Neural cell (in vitro differentiated cells): ENCODE measurements around the gene MIA2. TPM values are rescaled to one million over a fixed set of nuclear protein-coding genes. Genes with fewer than 3 reads are reported as not detected.
"Not testable (repeated sequence)": the region's sequence is repeated elsewhere in the genome, so short reads cannot be mapped to it uniquely, and the experiment has no call there.

Experiments used
- H2AFZ ChIP-seq: fragments of 200-600, 300-800 bp; sonication (generic), shearing (Covaris generic); 2 replicates; pipeline ENCODE4 v1.6.0; 2014; ENCODE audit warnings: low read depth, mild to moderate bottlenecking, antibody characterized with exemption, low read length, moderate library complexity
- H3F3A ChIP-seq: fragments of 200-600 bp; shearing (Covaris generic); 2 replicates; pipeline ENCODE4 v1.6.1; 2016; ENCODE audit warnings: mild to moderate bottlenecking, moderate library complexity, mixed read lengths, antibody characterized with exemption, low read length; ENCODE audit not compliant: insufficient read depth, poor library complexity, severe bottlenecking
- H3K27ac ChIP-seq: fragments of 200-600, 300-800 bp; sonication (generic), shearing (Covaris generic); 2 replicates; pipeline ENCODE4 v1.5.1; 2014; ENCODE audit warnings: mild to moderate bottlenecking, low read length, moderate library complexity
- H3K27me3 ChIP-seq: fragments of 300-800, 200-600 bp; sonication (generic), shearing (Covaris generic); 2 replicates; pipeline ENCODE4 v1.6.0; 2014; ENCODE audit warnings: mild to moderate bottlenecking, low read depth, low read length, moderate library complexity; ENCODE audit not compliant: insufficient read depth
- H3K36me3 ChIP-seq: fragments of 300-800, 200-600 bp; sonication (generic), shearing (Covaris generic); 2 replicates; pipeline ENCODE4 v1.5.1; 2014; ENCODE audit warnings: mild to moderate bottlenecking, antibody characterized with exemption, low read length, moderate library complexity; ENCODE audit not compliant: insufficient read depth
- H3K4me2 ChIP-seq: fragments of 300-800, 200-600 bp; sonication (generic), shearing (Covaris generic); 2 replicates; pipeline ENCODE4 v1.6.0; 2014; ENCODE audit warnings: mild to moderate bottlenecking, low read length
- H3K4me3 ChIP-seq: fragments of 300-800, 200-600 bp; sonication (generic), shearing (Covaris generic); 2 replicates; pipeline ENCODE4 v1.5.1; 2014; ENCODE audit warnings: mild to moderate bottlenecking, low read length, moderate library complexity
- H3K79me2 ChIP-seq: fragments of 200-600 bp; shearing (Covaris generic); replicated peaks from 2 replicates; pipeline ENCODE4 v1.6.0; 2014; ENCODE audit warnings: mild to moderate bottlenecking, low read length, moderate library complexity; ENCODE audit not compliant: insufficient read depth
- H3K9ac ChIP-seq: fragments of 300-800, 200-600 bp; sonication (generic), shearing (Covaris generic); 2 replicates; pipeline ENCODE4 v1.6.1; 2016; ENCODE audit warnings: mild to moderate bottlenecking, low read length, mixed read lengths
- H3K9me2 ChIP-seq: fragments of 200-600 bp; shearing (Covaris generic); 2 replicates; pipeline ENCODE4 v1.6.1; 2016; ENCODE audit warnings: mild to moderate bottlenecking, low read length, mixed read lengths; ENCODE audit not compliant: insufficient read depth
- H3K9me3 ChIP-seq: fragments of 200-600, 300-800 bp; sonication (generic), shearing (Covaris generic); 2 replicates; pipeline ENCODE4 v1.6.1; 2016; ENCODE audit warnings: mild to moderate bottlenecking, mixed run types, low read length, moderate library complexity, mixed read lengths
- H4K20me1 ChIP-seq: fragments of 200-600 bp; shearing (Covaris generic); 2 replicates; pipeline ENCODE4 v1.6.1; 2016; ENCODE audit warnings: mild to moderate bottlenecking, mixed run types; ENCODE audit not compliant: insufficient read depth
- EP300 ChIP-seq: fragments of 450-650 bp; conservative IDR thresholded peaks from 2 replicates; pipeline ENCODE4 v1.6.1; 2014; ENCODE audit warnings: antibody characterized with exemption, mild to moderate bottlenecking, moderate library complexity; ENCODE audit not compliant: poor library complexity, severe bottlenecking
- EZH2 ChIP-seq: fragments of 200-600, 300-800 bp; shearing (Covaris generic), sonication (generic); IDR thresholded peaks from 2 replicates; pipeline ENCODE4 v1.6.1; 2014; ENCODE audit warnings: antibody characterized with exemption, low read length, borderline replicate concordance, mild to moderate bottlenecking; ENCODE audit not compliant: insufficient read depth, poor library complexity, severe bottlenecking
- MXI1 ChIP-seq: fragments of 450-650 bp; conservative IDR thresholded peaks from 2 replicates; pipeline ENCODE4 v1.6.1; 2014; ENCODE audit warnings: antibody characterized with exemption, mild to moderate bottlenecking; ENCODE audit not compliant: poor library complexity, severe bottlenecking
- POLR2AphosphoS5 ChIP-seq: IDR thresholded peaks from 2 replicates; pipeline ENCODE4 v1.6.1; 2012
- RAD21 ChIP-seq: fragments of 450-650 bp; conservative IDR thresholded peaks from 2 replicates; pipeline ENCODE4 v1.6.1; 2014; ENCODE audit warnings: antibody characterized with exemption, mild to moderate bottlenecking, moderate library complexity
- SMC3 ChIP-seq: fragments of 450-650 bp; conservative IDR thresholded peaks from 2 replicates; pipeline ENCODE4 v1.6.1; 2014; ENCODE audit warnings: antibody characterized with exemption, mild to moderate bottlenecking, moderate library complexity; ENCODE audit not compliant: poor library complexity
- TAF1 ChIP-seq: IDR thresholded peaks from 2 replicates; pipeline ENCODE4 v1.6.1; 2012; ENCODE audit warnings: low read depth
- polyA plus RNA-seq: library from polyadenylated mRNA; depleted of rRNA; stranded (reverse); fragments of >200 nt; gene quantifications from 2 replicates; pipeline ENCODE4 v1.2.3, GENCODE V29; 2014
- TF ChIP-seq, protein P1 (sequence below): IDR thresholded peaks from 2 replicates; pipeline ENCODE4 v1.6.1; 2012; ENCODE audit warnings: borderline replicate concordance
- TF ChIP-seq, protein P2 (sequence below): fragments of 450-650 bp; IDR thresholded peaks from 2 replicates; pipeline ENCODE4 v1.5.1; 2014; ENCODE audit warnings: antibody characterized with exemption, mild to moderate bottlenecking, moderate library complexity; ENCODE audit not compliant: poor library complexity, severe bottlenecking

MIA2 gene
- polyA plus RNA-seq, 1 donor from 2014 or later, result 17.7 TPM

DNA sequence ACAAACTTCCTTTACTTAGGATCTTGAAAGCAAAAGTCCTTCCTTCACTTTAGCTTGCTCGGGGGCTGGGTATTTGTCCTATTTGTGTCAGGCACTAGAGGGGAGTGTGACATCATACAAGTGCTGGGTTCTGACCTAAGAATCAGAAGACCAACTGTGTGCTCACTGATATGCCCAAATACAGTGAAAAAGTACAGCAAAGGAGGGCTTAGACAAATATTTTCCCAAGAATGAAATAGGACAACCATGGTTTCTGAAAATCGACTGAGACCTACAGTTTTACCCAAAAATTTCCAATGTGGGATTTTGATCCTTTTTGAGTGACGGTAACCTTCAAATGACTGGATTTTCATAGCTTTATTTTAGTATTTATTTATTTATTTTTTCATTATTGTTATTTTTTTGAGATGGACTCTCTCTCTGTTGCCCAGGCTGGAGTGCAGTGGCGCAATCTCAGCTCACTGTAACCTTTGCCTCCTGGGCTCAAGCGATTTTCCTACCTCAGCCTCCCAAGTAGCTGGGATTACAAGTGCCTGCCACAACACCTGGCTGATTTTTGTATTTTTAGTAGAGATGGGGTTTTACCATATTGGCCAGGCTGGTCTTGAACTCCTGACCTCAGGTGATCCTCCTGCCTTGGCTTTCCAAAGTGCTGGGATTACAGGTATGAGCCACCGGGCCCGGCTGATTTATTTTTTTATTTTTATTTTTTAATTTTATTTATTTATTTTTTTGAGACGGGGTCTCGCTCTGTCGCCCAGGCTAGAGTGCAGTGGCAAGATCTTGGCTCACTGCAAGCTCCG is 1.8 kb upstream of the MIA2 start:
- not testable (repeated sequence) for H2AFZ ChIP-seq, H3K4me3 ChIP-seq

DNA sequence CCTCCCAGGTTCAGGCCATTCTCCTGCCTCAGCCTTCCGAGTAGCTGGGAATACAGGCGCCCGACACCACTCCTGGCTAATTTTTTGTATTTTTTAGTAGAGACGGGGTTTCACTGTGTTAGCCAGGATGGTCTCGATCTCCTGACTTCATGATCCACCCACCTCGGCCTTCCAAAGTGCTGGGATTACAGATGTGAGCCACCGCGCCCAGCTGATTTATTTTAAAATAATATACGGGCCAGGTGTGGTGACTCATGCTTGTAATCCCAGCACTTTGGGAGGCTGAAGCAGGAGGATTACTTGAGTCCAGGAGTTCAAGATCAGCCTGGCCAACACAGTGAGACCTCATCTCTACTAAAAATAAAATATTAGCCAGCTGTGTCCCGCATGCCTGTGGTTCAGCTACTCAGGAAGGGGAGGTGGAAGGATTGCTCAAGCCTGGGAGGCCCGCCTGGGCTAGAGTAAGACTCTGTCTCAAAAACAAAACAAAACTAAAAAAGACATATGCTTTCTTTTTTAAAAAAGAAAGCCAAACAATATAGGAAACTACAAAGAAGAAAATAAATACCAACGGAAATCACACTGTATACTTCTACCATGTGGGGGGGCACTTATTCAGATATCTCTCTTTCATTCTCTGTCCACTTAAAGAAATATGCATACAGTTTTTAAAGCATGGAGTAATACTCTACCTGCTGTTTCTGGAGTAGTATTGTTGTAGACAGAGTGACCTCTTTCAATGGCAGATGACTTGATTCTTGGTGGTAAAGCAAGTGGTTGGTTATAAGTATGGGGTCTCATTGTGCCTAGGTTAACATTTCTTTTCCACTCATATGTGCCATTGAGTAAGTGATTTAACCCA is 930 bp upstream of the MIA2 start:
- no peaks in the 10 kb centered on the region for H3K27me3 ChIP-seq
- H2AFZ ChIP-seq, result no peak overlapping the region
- no peak for TF ChIP-seq EZH2
- TF ChIP-seq, protein P1, sequence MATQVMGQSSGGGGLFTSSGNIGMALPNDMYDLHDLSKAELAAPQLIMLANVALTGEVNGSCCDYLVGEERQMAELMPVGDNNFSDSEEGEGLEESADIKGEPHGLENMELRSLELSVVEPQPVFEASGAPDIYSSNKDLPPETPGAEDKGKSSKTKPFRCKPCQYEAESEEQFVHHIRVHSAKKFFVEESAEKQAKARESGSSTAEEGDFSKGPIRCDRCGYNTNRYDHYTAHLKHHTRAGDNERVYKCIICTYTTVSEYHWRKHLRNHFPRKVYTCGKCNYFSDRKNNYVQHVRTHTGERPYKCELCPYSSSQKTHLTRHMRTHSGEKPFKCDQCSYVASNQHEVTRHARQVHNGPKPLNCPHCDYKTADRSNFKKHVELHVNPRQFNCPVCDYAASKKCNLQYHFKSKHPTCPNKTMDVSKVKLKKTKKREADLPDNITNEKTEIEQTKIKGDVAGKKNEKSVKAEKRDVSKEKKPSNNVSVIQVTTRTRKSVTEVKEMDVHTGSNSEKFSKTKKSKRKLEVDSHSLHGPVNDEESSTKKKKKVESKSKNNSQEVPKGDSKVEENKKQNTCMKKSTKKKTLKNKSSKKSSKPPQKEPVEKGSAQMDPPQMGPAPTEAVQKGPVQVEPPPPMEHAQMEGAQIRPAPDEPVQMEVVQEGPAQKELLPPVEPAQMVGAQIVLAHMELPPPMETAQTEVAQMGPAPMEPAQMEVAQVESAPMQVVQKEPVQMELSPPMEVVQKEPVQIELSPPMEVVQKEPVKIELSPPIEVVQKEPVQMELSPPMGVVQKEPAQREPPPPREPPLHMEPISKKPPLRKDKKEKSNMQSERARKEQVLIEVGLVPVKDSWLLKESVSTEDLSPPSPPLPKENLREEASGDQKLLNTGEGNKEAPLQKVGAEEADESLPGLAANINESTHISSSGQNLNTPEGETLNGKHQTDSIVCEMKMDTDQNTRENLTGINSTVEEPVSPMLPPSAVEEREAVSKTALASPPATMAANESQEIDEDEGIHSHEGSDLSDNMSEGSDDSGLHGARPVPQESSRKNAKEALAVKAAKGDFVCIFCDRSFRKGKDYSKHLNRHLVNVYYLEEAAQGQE, result no peak
- TF ChIP-seq SMC3, result no peak
- TF ChIP-seq MXI1, result no peak
- TF ChIP-seq RAD21, result no peak
- TF ChIP-seq, protein P2, sequence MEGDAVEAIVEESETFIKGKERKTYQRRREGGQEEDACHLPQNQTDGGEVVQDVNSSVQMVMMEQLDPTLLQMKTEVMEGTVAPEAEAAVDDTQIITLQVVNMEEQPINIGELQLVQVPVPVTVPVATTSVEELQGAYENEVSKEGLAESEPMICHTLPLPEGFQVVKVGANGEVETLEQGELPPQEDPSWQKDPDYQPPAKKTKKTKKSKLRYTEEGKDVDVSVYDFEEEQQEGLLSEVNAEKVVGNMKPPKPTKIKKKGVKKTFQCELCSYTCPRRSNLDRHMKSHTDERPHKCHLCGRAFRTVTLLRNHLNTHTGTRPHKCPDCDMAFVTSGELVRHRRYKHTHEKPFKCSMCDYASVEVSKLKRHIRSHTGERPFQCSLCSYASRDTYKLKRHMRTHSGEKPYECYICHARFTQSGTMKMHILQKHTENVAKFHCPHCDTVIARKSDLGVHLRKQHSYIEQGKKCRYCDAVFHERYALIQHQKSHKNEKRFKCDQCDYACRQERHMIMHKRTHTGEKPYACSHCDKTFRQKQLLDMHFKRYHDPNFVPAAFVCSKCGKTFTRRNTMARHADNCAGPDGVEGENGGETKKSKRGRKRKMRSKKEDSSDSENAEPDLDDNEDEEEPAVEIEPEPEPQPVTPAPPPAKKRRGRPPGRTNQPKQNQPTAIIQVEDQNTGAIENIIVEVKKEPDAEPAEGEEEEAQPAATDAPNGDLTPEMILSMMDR, result no peak
- TF ChIP-seq EP300, result no peak
- TF ChIP-seq TAF1, result no peak
- TF ChIP-seq POLR2AphosphoS5, result no peak
- no peaks in the 10 kb centered on the region for H3K79me2 ChIP-seq
- no peaks in the 10 kb centered on the region for H4K20me1 ChIP-seq
- H3K9me2 ChIP-seq, result no peaks in the 10 kb centered on the region
- H3F3A ChIP-seq, result no peaks in the 10 kb centered on the region
- H3K36me3 ChIP-seq, result no peaks in the 10 kb centered on the region
- H3K9me3 ChIP-seq, result no peaks in the 10 kb centered on the region
- no peak overlapping the region for H3K27ac ChIP-seq
- no peak overlapping the region for H3K4me3 ChIP-seq
- H3K9ac ChIP-seq, result no peak overlapping the region
- H3K4me2 ChIP-seq, result no peak overlapping the region

More for the DNA sequence above, 1.8 kb upstream of the MIA2 start:
- not testable (repeated sequence) for H3K27me3 ChIP-seq, H3K9me2 ChIP-seq, H3K36me3 ChIP-seq, H3K4me2 ChIP-seq, H3K9me3 ChIP-seq, H4K20me1 ChIP-seq, H3K9ac ChIP-seq, H3K27ac ChIP-seq, H3K79me2 ChIP-seq, H3F3A ChIP-seq

DNA sequence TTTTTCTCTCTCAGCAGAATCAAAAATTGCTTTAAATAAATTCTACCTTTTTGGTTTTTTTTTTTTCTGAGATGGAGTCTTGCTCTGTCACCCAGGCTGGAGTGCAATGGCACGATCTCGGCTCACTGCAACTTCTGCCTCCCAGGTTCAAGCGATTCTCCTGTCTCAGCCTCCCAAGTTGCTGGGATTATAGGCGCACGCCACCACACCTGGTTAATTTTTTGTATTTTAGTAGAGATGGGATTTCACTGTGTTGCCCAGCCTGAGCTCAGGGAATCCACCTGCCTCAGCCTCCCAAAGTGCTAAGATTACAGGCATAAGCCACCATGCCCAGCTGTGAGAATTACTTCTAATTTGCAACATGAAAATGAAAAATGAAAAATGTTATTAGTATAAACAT is 1.3 kb downstream of the MIA2 start:
- H3K9me3 ChIP-seq, H2AFZ ChIP-seq, H4K20me1 ChIP-seq, H3K4me3 ChIP-seq, H3F3A ChIP-seq, H3K27ac ChIP-seq, H3K36me3 ChIP-seq, H3K4me2 ChIP-seq, H3K79me2 ChIP-seq, H3K27me3 ChIP-seq, H3K9me2 ChIP-seq, H3K9ac ChIP-seq: not testable (repeated sequence)

DNA sequence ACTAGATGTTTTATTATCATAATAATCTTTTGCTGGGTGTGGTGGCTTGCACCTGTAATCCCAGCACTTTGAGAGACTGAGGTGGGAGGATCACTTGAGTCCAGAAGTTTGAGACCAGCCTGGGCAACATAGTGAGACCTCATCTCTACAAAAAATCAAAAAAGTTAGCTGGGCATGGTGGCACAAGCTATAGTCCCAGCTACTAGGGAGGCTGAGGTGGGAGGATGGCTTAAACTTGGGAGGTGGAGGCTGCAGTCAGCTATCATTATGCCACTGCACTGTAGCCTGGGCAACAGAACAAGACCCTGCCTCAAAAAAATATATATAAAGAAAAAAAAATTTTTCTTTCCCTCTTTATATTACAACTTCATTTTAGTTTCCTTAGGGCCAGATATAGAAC is 1.8 kb downstream of the MIA2 start:
- H3K27me3 ChIP-seq, H3F3A ChIP-seq, H3K9me2 ChIP-seq, H3K79me2 ChIP-seq, H3K9me3 ChIP-seq, H3K4me2 ChIP-seq, H3K9ac ChIP-seq, H3K36me3 ChIP-seq, H2AFZ ChIP-seq, H3K27ac ChIP-seq, H3K4me3 ChIP-seq, H4K20me1 ChIP-seq: not testable (repeated sequence)
